Nephron progenitor cell (in vitro differentiated cells): ENCODE measurements around the gene EMID1.

Experiments
- DNase-seq: peaks from one replicate; pipeline ENCODE4 v3.0.0; 2021
- H3K27ac Mint-ChIP-seq: 2 replicates; pipeline ENCODE4 v1.8.0; 2021; ENCODE audit warnings: mild to moderate bottlenecking, moderate library complexity, mixed read lengths
- H3K27me3 Mint-ChIP-seq: 2 replicates; pipeline ENCODE4 v1.8.0; 2021; ENCODE audit warnings: mild to moderate bottlenecking, low read depth, mixed read lengths; ENCODE audit not compliant: poor library complexity
- H3K36me3 Mint-ChIP-seq: 2 replicates; pipeline ENCODE4 v1.8.0; 2021; ENCODE audit warnings: low read depth, mixed read lengths
- H3K4me1 Mint-ChIP-seq: 2 replicates; pipeline ENCODE4 v1.8.0; 2021; ENCODE audit warnings: mixed read lengths
- H3K4me3 Mint-ChIP-seq: 2 replicates; pipeline ENCODE4 v1.8.0; 2021; ENCODE audit warnings: mild to moderate bottlenecking, moderate library complexity, mixed read lengths
- H3K9me3 Mint-ChIP-seq: 2 replicates; pipeline ENCODE4 v1.8.0; 2021; ENCODE audit warnings: mild to moderate bottlenecking, moderate library complexity, mixed read lengths
- CTCF ChIP-seq: fragments of 200-600 bp; sonication (generic); IDR thresholded peaks from 2 replicates; pipeline ENCODE4 v1.5.0; 2021; ENCODE audit warnings: antibody characterized with exemption

The EMID1 gene

GRCh38 chr22:29263791-29264276 lies 58.1 kb downstream of the EMID1 start:
- TF ChIP-seq CTCF, result no peak
- Mint-ChIP-seq H3K27me3 (peaks cover 5% of the 10 kb centered on the region), H3K4me1 (peaks cover 22% of the 10 kb centered on the region), H3K36me3 (peaks cover 9% of the 10 kb centered on the region), H3K27ac (no peak overlapping the region), H3K9me3 (no peaks in the 10 kb centered on the region), H3K4me3 (no peak overlapping the region)
- no peak for DNase-seq

GRCh38 chr22:29265305-29265704 lies 59.6 kb downstream of the EMID1 start:
- Mint-ChIP-seq H3K27me3 (peaks cover 5% of the 10 kb centered on the region), H3K9me3 (no peaks in the 10 kb centered on the region), H3K4me3 (no peak overlapping the region), H3K27ac (no peak overlapping the region), H3K4me1 (peaks cover 37% of the 10 kb centered on the region), H3K36me3 (peaks cover 20% of the 10 kb centered on the region)
- DNase-seq, result no peak
- no peak for TF ChIP-seq CTCF

GRCh38 chr22:29265929-29266328 lies 60.2 kb downstream of the EMID1 start:
- Mint-ChIP-seq H3K27ac (peak overlapping the region; percentile 77), H3K4me3 (peak overlapping the region; percentile 96), H3K4me1 (peaks cover 43% of the 10 kb centered on the region), H3K36me3 (peaks cover 24% of the 10 kb centered on the region), H3K9me3 (no peaks in the 10 kb centered on the region), H3K27me3 (peaks cover 5% of the 10 kb centered on the region)
- DNase-seq, result no peak
- TF ChIP-seq CTCF, result no peak

- H3K4me1 Mint-ChIP-seq, result peaks cover 52% of the 10 kb centered on the region
- H3K27ac Mint-ChIP-seq, result peak overlapping the region; percentile 77
- DNase-seq, result peak; percentile 23
- H3K9me3 Mint-ChIP-seq, result no peaks in the 10 kb centered on the region
- H3K27me3 Mint-ChIP-seq, result peaks cover 5% of the 10 kb centered on the region
- H3K4me3 Mint-ChIP-seq, result peak overlapping the region; percentile 96
- TF ChIP-seq CTCF, result no peak
- peaks cover 30% of the 10 kb centered on the region for H3K36me3 Mint-ChIP-seq
These were observed 61.1 kb downstream of the EMID1 start for GRCh38 chr22:29266564-29267461.

GRCh38 chr22:29267462-29267857 lies 61.8 kb downstream of the EMID1 start:
- Mint-ChIP-seq H3K4me1 (peaks cover 59% of the 10 kb centered on the region), H3K36me3 (peaks cover 33% of the 10 kb centered on the region), H3K4me3 (peak overlapping the region; percentile 96), H3K27me3 (peaks cover 5% of the 10 kb centered on the region), H3K27ac (peak overlapping the region; percentile 77), H3K9me3 (no peaks in the 10 kb centered on the region)
- no peak for TF ChIP-seq CTCF
- DNase-seq, result no peak
